Measurements from ENCODE around the gene PBX1.

The PBX1 gene

DNA sequence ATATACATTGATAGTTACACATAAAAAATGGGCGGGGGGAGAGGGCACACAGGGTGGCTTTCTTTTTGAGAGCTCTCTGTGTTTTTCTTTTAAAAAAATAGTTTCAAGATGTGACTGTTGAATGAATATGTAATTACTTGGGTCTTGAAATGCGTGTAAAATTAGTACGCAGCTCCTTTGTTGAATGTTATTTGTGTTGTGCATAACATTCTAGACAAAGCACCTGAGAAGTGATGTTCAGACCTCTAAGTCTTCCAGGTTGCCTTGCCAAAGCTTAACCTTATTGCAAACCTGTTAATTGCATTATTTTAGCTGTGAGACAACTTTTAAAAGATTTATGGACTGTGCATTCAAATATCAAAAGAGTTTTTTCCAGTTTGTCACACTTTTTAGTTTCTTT lies 5.4 kb downstream of the PBX1 start:
- DNase-seq: no peak

- peak; percentile 63 for DNase-seq
These were observed 6.4 kb downstream of the PBX1 start for GRCh38 chr1:164565357-164565756.

- no peak for DNase-seq
These were observed 8.8 kb downstream of the PBX1 start for GRCh38 chr1:164567774-164568173.

- no peak for DNase-seq
These were observed 10.3 kb downstream of the PBX1 start for GRCh38 chr1:164569241-164569640.

- no peak for DNase-seq
These were observed 10.9 kb downstream of the PBX1 start for GRCh38 chr1:164569866-164570265.

DNA sequence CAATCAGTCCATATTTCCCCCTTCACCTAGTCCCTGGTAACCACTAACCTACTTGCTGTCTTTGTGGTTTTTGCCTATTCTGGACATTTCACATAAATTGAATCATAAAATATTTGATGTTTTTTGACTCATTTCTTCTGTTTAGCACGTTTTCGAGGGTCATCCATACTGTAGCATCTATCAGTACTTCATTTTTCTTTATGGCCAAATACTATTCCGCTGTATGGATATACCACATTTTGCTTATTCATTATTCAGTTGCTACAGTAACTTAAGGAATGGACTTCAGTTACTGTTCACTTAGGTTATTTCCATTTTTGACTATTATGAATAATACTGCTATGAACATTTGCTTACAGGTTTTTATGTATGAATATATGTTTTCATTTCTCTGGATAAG lies 12.3 kb downstream of the PBX1 start:
- no peak for DNase-seq

- no peak for DNase-seq
These were observed 16.4 kb downstream of the PBX1 start for GRCh38 chr1:164575356-164575886.

DNA sequence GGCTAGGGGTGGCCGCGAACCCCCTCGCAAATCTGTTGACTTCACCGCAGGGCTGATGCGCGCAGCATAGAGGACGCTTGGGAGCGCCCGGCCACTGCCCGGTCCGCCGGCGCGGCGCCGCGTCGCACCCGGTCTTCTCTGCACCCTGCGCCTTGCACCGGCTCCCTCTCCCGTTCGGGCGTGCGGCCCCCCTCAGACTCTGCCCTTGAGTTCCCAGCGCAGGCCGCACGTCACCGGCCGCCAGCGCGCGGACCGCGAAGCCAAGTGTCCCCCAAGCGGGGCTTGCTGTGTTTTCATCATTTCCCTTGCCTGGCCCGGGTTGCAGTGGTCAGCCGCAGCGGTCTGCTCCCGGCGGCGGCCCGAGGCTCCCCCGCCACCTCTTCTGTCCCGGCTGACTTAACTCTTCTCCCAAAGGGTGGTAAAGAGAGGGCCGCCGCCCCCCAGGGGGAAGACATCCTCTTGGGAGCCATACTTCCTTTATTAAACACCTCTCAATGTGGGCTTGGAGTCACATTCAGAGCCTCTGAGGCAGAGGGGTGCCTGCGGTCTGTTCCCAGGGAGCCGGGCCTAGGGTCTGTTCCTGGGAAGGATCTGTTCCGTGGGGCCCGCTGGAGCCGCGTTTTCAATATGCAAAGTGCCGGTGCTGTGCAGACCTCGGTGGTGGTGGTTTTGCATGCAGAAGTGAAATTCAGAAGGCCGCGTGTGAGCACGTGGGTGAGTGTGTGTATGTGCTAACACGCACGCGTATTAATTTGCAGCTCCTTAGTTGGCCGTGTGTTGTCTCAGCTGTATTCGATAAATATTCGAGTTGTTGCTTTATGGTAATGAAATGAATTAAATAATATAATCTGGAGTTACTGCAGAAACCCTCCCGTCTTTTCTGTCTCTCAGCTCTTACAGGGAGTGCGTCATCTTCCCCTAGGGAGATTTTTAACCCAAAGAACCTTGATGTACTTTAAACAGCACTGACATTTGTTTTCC lies 17.6 kb downstream of the PBX1 start:
- DNase-seq: no peak

- no peak for DNase-seq
These were observed 18.3 kb downstream of the PBX1 start for GRCh38 chr1:164577291-164577690.

DNA sequence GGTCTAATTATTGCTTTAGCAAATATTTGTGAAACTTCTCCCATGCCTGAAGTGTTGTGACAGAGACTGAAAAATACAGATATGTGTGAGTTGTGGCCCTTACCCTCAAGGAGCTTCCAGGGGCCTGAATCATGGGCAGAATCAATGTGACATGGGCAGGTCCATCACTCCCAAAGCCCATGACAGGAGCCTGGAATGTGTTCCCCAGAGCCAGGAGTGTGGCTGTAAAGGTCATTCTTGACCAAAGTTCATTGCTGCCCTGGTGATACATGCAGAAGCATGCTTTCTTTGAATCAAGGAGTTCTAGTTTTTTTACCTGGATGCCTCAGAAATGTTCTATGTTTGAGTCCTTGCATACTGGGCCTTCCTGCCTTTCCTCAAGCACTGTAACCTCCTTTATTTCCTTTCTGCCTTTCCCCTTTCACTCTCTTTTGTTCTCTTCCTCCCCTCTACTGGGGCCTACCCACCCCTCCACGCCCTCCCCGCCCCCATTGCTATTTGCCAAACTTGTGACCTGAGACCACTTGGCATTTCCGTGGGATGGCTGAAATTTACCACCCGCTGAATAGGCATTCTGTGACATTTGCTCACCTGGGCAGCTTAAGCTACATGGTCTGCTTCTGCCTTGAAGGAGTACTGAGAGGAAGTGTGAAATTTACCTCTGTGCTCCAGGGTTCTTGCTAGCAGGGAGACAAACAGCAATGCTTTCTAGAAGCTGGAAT lies 19.7 kb downstream of the PBX1 start:
- no peak for DNase-seq

DNA sequence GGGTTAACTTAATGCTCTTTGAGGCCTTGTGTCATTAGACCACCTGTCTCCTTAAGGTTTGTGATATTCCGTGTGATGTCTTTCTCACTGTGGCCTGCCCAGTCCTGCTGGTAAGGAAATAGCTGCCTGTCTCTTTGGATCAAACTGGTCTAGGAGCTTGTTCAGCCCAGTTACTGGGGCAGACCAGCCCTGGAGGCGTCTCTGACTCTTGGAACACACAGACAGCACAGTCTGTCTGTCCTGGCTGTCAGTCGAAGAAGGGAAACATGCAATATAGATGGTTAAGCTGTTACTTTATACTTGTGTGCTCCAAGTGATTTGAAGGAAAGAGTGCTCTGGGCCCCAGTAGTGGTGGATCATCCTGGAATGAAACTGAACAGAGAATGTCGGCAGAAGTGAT lies 20.4 kb downstream of the PBX1 start:
- no peak for DNase-seq

DNA sequence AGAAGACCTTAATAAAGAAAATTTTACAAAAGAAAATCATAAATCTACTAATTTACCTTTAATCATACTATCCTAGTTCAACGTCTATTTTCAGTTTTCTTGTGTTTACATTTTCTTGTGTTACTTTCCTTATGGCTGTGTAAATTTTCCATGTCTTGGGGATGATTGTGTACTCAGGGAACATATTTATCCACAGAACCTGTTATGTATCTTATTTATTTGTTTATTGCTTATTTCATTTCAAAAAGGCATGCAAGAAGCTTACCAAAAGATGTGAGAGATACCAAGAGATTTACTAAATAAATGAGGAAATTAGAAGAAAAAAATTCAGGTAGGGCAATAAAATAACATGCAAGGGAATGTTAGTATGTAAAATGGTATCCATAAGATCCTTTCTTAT lies 22.8 kb downstream of the PBX1 start:
- no peak for DNase-seq

DNA sequence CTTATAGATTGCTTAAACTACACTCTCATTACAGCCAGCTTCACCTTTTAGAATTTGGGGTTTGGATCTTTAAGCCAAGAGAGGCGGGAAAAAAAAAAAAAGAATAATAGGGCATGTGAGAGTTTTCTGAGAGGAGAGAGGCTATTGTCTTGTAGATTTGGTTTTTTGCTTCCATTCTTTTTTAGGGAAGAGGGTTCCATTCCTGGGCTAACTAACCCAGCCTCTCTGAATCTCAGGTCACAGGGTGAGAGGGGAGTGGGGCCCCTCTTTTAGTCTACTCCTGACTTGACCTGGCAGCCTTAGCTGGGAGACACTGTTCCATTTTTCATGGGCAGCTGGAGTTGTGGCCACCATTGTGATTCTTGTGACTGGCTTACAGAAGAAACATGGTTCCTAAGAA lies 24.2 kb downstream of the PBX1 start:
- DNase-seq: no peak

GRCh38 chr1:164583835-164584539 lies 25.0 kb downstream of the PBX1 start:
- no peak for DNase-seq

DNA sequence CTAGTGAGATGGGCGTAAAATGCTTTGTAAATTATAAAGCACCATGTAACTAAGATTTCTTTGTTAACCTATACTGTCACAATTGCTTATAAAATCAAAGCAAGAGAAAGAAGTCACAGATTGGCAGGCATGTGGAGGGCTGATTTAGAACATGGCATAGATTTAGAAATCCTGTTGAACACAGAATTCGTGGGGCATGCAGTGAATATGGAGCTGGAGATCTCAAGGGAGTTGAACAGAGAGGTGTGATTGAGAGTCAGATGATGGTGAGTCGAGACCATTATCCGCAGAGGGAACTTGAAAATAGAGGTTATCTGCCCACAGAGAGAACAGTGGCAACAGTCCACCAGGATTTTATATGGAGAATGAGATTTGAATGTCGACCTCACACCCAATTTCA lies 27.6 kb downstream of the PBX1 start:
- no peak for DNase-seq

DNA sequence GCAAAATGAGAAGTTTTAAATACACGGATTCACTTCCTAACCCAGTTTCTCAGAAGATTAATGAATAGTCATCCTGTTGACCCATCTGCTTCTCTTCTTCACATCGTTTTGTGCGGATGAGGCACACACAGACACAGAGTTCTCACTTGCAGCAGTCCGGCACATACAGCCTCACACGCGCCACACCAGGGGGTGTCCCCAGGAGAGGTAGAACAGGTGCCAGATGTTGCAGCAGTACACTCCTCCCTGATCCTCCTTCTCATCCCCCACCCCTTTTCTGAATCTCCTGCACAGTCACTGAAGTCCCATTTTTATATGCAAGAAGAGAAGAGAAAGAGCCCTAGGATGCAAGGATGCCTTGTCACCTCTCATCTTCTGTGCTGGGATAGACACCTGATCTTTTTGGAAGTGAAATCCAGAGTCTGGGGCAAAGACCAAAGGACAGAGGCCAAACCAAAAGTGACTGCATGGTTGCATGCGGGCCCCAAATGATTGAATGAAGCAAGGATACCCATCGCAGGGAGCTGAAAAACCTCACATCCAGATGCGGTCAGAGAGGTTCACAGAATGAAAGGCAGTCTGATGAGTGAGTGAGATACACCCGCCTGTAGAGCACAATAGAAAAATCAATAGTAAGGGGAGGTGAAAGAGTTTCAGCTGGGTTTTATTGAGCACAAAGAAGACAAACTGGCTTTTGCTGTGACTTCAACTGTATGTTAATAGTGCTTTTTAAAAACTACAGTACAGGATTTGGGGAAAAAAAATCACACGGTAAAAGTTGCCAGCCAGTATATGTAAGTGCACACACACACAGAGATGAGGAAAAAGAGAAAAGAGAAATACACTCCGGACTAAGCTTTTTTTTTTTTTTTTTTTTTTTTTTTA lies 28.9 kb downstream of the PBX1 start:
- DNase-seq: no peak

DNA sequence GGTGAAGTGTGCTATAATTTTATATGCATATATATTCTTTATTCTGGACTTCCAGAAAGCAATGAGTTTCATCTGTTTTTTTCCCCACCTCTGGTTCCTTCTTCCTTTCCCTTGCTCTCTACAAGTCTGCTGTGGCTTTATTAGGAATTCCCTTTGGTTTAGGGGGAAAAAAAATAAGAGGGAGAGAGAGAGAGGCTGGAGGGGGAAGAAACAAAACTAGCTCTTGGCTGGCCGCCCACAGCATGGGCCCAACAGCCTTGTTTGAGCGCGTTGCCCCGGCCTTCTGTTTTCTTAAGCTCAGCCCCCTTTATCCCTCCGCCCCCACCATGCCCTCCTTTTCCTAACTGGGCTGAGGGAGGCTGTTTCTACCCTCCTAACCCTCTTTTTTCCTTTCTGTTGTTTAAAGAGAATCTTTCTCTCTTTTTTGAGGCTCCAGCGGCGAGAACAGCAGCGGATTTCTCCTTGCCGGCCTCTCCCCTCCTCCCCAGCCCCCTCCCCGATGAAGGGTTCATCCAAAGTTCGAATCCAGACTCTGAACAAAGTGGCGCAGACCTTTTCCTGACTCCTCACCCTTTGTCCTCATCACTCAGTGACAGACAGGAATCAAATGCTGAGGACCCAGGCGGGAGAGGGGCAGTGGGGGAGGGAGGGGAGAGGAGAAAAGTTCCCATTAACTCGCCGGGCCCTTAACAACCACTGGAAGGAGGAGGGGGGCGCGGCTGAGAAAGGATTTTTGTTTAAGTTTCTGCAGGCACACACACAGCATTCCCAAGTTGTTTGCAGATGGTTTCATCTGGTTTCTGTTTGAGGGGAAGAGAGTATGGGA lies 29.7 kb downstream of the PBX1 start:
- DNase-seq: no peak

DNA sequence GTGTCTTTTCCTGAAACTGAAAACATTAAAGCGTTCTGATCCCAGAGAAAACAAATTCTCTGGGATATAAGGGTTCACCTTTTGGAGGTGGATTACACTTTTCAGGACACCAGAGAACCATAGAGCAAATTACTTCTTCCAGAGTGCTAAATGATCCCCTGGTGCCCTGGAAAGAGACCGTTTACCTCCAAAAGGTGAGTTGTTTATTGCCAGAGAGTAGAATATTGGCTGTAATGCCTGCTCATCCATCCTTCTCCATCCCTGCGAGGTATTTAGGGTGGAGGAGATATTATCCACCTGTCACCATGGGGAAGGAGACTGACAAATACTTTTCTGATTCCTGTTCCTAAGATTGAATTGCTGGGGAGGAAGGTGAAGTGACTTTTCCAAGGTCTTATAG lies 30.4 kb downstream of the PBX1 start:
- DNase-seq: no peak

GRCh38 chr1:164589961-164590507 lies 31.1 kb downstream of the PBX1 start:
- no peak for DNase-seq

DNA sequence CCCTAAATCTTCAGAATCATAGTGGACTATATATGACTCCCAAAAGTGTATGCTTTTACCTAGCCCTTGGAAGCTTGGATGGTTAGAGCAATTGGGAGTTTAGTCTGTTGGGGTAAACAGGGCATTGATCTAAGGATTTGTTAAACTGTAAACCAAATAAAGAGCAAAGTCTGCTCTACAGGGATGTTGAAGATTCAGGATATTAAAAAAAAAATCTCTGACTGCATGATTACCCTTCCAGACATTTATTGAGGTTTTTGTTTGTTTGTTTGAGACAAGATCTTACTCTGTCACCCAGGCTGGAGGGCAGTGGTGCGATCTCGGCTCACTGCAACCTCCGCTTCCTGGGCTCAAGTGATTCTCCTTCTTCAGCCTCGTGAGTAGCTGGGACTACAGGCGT lies 31.6 kb downstream of the PBX1 start:
- DNase-seq: no peak

DNA sequence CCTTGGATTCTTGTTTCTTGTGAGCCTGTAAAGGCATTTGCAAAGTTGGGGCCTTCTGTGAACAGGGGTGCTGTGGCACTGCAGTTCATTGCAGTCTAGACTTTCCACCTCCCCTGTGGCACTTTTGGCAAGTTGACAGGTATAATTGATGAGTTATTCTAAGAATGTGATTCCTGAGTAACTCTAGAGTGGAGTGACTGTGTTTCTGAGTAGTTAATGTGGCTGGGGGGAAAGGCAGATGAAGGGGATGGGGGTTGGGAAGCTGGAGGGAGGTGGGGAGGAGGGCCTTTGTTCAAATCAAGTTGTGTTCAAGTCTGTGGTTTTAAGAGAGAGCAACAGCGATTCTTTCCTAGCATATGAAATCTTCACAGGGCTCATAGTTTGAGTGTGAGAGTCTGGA lies 32.9 kb downstream of the PBX1 start:
- peak; percentile 86 for DNase-seq
